Measurements from ENCODE around the gene GGCX. TPM values are rescaled to one million over a fixed set of nuclear protein-coding genes. Genes with fewer than 3 reads are reported as not detected.
"Not testable (repeated sequence)": the region's sequence is repeated elsewhere in the genome, so short reads cannot be mapped to it uniquely, and the experiment has no call there.

The GGCX gene
- total and polyA plus RNA-seq, 3 experiments from 2014 or later: 15.7 to 23.3 (median 22.3) TPM

GRCh38 chr2:85544254-85544691 is 17.0 kb downstream of the GGCX start:
- H3K27me3 Mint-ChIP-seq; POLR2A ChIA-PET; H3K27me3 ChIP-seq (ENCODE audit: insufficient read depth, low read length, poor library complexity, severe bottlenecking); DNase-seq; H3K4me3 ChIP-seq (ENCODE audit: low read length); H3K27ac ChIP-seq (ENCODE audit: low read depth, low read length); H3K9me3 Mint-ChIP-seq; H3K9me3 ChIP-seq (ENCODE audit: low read length): not testable (repeated sequence)
- Mint-ChIP-seq H3K36me3 (peaks cover 7 to 82% (median 22%) of the 10 kb centered on the region in 3 donors), H3K27ac (peak overlapping the region in 1 of 8 donors; percentile 43), H3K4me1 (peaks cover 25 to 37% (median 37%) of the 10 kb centered on the region in 3 donors), H3K4me3 (peak overlapping the region in 1 of 7 donors; percentile 29)
- Histone ChIP-seq H3K4me1 (ENCODE audit: insufficient read depth, low read length) (peaks cover 14% of the 10 kb centered on the region), H3K36me3 (ENCODE audit: insufficient read depth, low read length) (peaks cover 29% of the 10 kb centered on the region)
- CTCF ChIA-PET: interaction anchor here (1.1 kb wide), 1 partner anchor 124 kb away, joined by 5 read pairs; no protein-coding TSS in a partner anchor

- Mint-ChIP-seq H3K27me3 (no peaks in the 10 kb centered on the region), H3K4me1 (peaks cover 29 to 41% (median 41%) of the 10 kb centered on the region in 3 donors), H3K4me3 (peak overlapping the region in 2 of 7 donors; percentile 7 to 90), H3K27ac (peak overlapping the region in 4 of 8 donors; percentile 5 to 84 (median 28)), H3K9me3 (no peaks in the 10 kb centered on the region), H3K36me3 (peaks cover 7 to 78% (median 20%) of the 10 kb centered on the region in 3 donors)
- POLR2A ChIA-PET: interaction anchor here (0.5 kb wide), 1 partner anchor 21 kb away, joined by 4 read pairs; no protein-coding TSS in a partner anchor
- Histone ChIP-seq H3K4me1 (ENCODE audit: insufficient read depth, low read length) (peaks cover 16% of the 10 kb centered on the region), H3K27me3 (ENCODE audit: insufficient read depth, low read length, poor library complexity, severe bottlenecking) (no peaks in the 10 kb centered on the region), H3K27ac (ENCODE audit: low read depth, low read length) (no peak overlapping the region), H3K4me3 (ENCODE audit: low read length) (no peak overlapping the region), H3K36me3 (ENCODE audit: insufficient read depth, low read length) (peaks cover 29% of the 10 kb centered on the region), H3K9me3 (ENCODE audit: low read length) (no peaks in the 10 kb centered on the region)
- CTCF ChIA-PET: interaction anchor here (9.6 kb wide), 1 partner anchor 8 kb away, joined by 66 read pairs; no protein-coding TSS in a partner anchor
- DNase-seq: no peak
Observed at GRCh38 chr2:85542777-85543176, 18.5 kb downstream of the GGCX start.

- no peaks in the 10 kb centered on the region for H3K27me3 Mint-ChIP-seq
- no peak for DNase-seq
- H3K36me3 Mint-ChIP-seq: peaks cover 7 to 75% (median 20%) of the 10 kb centered on the region in 3 donors
- Histone ChIP-seq H3K27ac (ENCODE audit: low read depth, low read length) (no peak overlapping the region), H3K4me3 (ENCODE audit: low read length) (no peak overlapping the region), H3K9me3 (ENCODE audit: low read length) (no peaks in the 10 kb centered on the region), H3K27me3 (ENCODE audit: insufficient read depth, low read length, poor library complexity, severe bottlenecking) (no peaks in the 10 kb centered on the region), H3K36me3 (ENCODE audit: insufficient read depth, low read length) (peaks cover 29% of the 10 kb centered on the region), H3K4me1 (ENCODE audit: insufficient read depth, low read length) (peaks cover 25% of the 10 kb centered on the region)
- peak overlapping the region in 3 of 8 donors; percentile 23 to 90 (median 84) for H3K27ac Mint-ChIP-seq
- peak overlapping the region in 3 of 7 donors; percentile 2 to 90 (median 53) for H3K4me3 Mint-ChIP-seq
- H3K9me3 Mint-ChIP-seq: no peaks in the 10 kb centered on the region
- ChIA-PET CTCF (interaction anchor here (2.7 to 9.6 kb wide), 2 partner anchors 9 to 122 kb away, joined by 18 to 66 read pairs; partner anchors contain the start of gene SH2D6), POLR2A (interaction anchor here (3.8 kb wide), 1 partner anchor 104 kb away, joined by 39 read pairs; no protein-coding TSS in a partner anchor)
- H3K4me1 Mint-ChIP-seq: peaks cover 37 to 50% (median 50%) of the 10 kb centered on the region in 3 donors
Observed at GRCh38 chr2:85541753-85542457, 19.4 kb downstream of the GGCX start.

GRCh38 chr2:85541262-85541661 is 20.0 kb downstream of the GGCX start:
- H3K36me3 Mint-ChIP-seq: peaks cover 7 to 71% (median 20%) of the 10 kb centered on the region in 3 donors
- H3K27ac Mint-ChIP-seq: peak overlapping the region in 6 of 8 donors; percentile 2 to 90 (median 76)
- no peaks in the 10 kb centered on the region for H3K9me3 ChIP-seq (ENCODE audit: low read length)
- peaks cover 25% of the 10 kb centered on the region for H3K4me1 ChIP-seq (ENCODE audit: insufficient read depth, low read length)
- H3K36me3 ChIP-seq (ENCODE audit: insufficient read depth, low read length): peaks cover 29% of the 10 kb centered on the region
- H3K27me3 Mint-ChIP-seq: no peaks in the 10 kb centered on the region
- no peaks in the 10 kb centered on the region for H3K27me3 ChIP-seq (ENCODE audit: insufficient read depth, low read length, poor library complexity, severe bottlenecking)
- H3K9me3 Mint-ChIP-seq: no peaks in the 10 kb centered on the region
- ChIA-PET POLR2A (interaction anchor here (3.8 kb wide), 1 partner anchor 103 kb away, joined by 39 read pairs; no protein-coding TSS in a partner anchor), CTCF (interaction anchor here (1.1 to 9.6 kb wide), 3 partner anchors 10 to 186 kb away, joined by 3 to 66 read pairs (median 18); partner anchors contain the start of gene SH2D6)
- H3K4me3 Mint-ChIP-seq: peak overlapping the region; percentile 21 to 95 (median 92)
- H3K27ac ChIP-seq (ENCODE audit: low read depth, low read length): no peak overlapping the region
- no peak overlapping the region for H3K4me3 ChIP-seq (ENCODE audit: low read length)
- no peak for DNase-seq
- H3K4me1 Mint-ChIP-seq: peaks cover 37 to 51% (median 51%) of the 10 kb centered on the region in 3 donors

GRCh38 chr2:85540133-85540648 is 21.1 kb downstream of the GGCX start:
- Histone ChIP-seq H3K4me3 (ENCODE audit: low read length) (peak overlapping the region; percentile 91), H3K9me3 (ENCODE audit: low read length) (no peaks in the 10 kb centered on the region), H3K27ac (ENCODE audit: low read depth, low read length) (peak overlapping the region; percentile 90), H3K36me3 (ENCODE audit: insufficient read depth, low read length) (peaks cover 26% of the 10 kb centered on the region), H3K4me1 (ENCODE audit: insufficient read depth, low read length) (peaks cover 25% of the 10 kb centered on the region), H3K27me3 (ENCODE audit: insufficient read depth, low read length, poor library complexity, severe bottlenecking) (no peaks in the 10 kb centered on the region)
- Mint-ChIP-seq H3K4me3 (peak overlapping the region; percentile 90 to 95 (median 94)), H3K27me3 (no peaks in the 10 kb centered on the region), H3K9me3 (no peaks in the 10 kb centered on the region), H3K27ac (peak overlapping the region; percentile 64 to 92 (median 86)), H3K36me3 (peaks cover 7 to 62% (median 20%) of the 10 kb centered on the region in 3 donors), H3K4me1 (peaks cover 38 to 51% (median 51%) of the 10 kb centered on the region in 3 donors)
- no peak for DNase-seq
- CTCF ChIA-PET: interaction anchor here (0.7 to 9.6 kb wide), 7 partner anchors 8 to 215 kb away, joined by 3 to 66 read pairs (median 4); partner anchors contain the start of gene SH2D6
- POLR2A ChIA-PET: interaction anchor here (0.7 to 3.8 kb wide), 9 partner anchors 9 to 213 kb away, joined by 3 to 39 read pairs (median 9); partner anchors contain the start of genes ELMOD3, GGCX, RETSAT and TGOLN2

- peak overlapping the region; percentile 84 to 97 (median 94) for H3K27ac Mint-ChIP-seq
- peaks cover 38 to 51% (median 51%) of the 10 kb centered on the region in 3 donors for H3K4me1 Mint-ChIP-seq
Observed at GRCh38 chr2:85539361-85540132, 21.7 kb downstream of the GGCX start.

More at GRCh38 chr2:85539361-85540132, 21.7 kb downstream of the GGCX start:
- DNase-seq: peak; percentile 54 to 81 (median 66)
- Histone ChIP-seq H3K9me3 (ENCODE audit: low read length) (no peaks in the 10 kb centered on the region), H3K36me3 (ENCODE audit: insufficient read depth, low read length) (peaks cover 26% of the 10 kb centered on the region), H3K27ac (ENCODE audit: low read depth, low read length) (peak overlapping the region; percentile 90), H3K27me3 (ENCODE audit: insufficient read depth, low read length, poor library complexity, severe bottlenecking) (no peaks in the 10 kb centered on the region), H3K4me1 (ENCODE audit: insufficient read depth, low read length) (peaks cover 25% of the 10 kb centered on the region), H3K4me3 (ENCODE audit: low read length) (peak overlapping the region; percentile 91)
- H3K27me3 Mint-ChIP-seq: no peaks in the 10 kb centered on the region
- peak overlapping the region; percentile 90 to 98 (median 94) for H3K4me3 Mint-ChIP-seq
- CTCF ChIA-PET: interaction anchor here (0.7 to 9.6 kb wide), 13 partner anchors 9 to 215 kb away, joined by 3 to 66 read pairs (median 4); partner anchors contain the start of genes ELMOD3, RETSAT, RNF181 and SH2D6
- POLR2A ChIA-PET: interaction anchor here (0.6 to 3.8 kb wide), 16 partner anchors 10 to 902 kb away, joined by 3 to 39 read pairs (median 8); partner anchors contain the start of genes ELMOD3, GGCX, KDM3A and RETSAT
- peaks cover 7 to 56% (median 20%) of the 10 kb centered on the region in 3 donors for H3K36me3 Mint-ChIP-seq
- no peaks in the 10 kb centered on the region for H3K9me3 Mint-ChIP-seq
